G401 (cell line): ENCODE measurements around the gene ERBB3. TPM values are rescaled to one million over a fixed set of nuclear protein-coding genes. Genes with fewer than 3 reads are reported as not detected.

Experiments
- total RNA-seq: library from RNA; depleted of rRNA; stranded (reverse); fragments of >200 nt; shearing (Covaris generic); gene quantifications from 2 replicates; pipeline ENCODE4 v1.2.3, GENCODE V29; 2014; rRNA removed

ERBB3 gene
- total RNA-seq, 1 experiment from 2014 or later: 4.3 TPM

Other genes starting within 250 kb of the ERBB3 start
- gene MMP19, start 237.2 kb upstream of the ERBB3 start, total RNA-seq: 0.98 and 1.8 TPM in 2 replicates
- 93.9 and 119 TPM in 2 replicates for gene PYM1, start 152.3 kb upstream of the ERBB3 start, total RNA-seq
- gene DGKA, start 149.0 kb upstream of the ERBB3 start, total RNA-seq: 3.6 and 9.7 TPM in 2 replicates
- 22.2 and 27.9 TPM in 2 replicates for gene PMEL, start 114.1 kb upstream of the ERBB3 start, total RNA-seq
- 44.7 and 52.3 TPM in 2 replicates for gene CDK2, start 113.3 kb upstream of the ERBB3 start, total RNA-seq
- 16.9 and 22.1 TPM in 2 replicates for gene RAB5B, start 106.1 kb upstream of the ERBB3 start, total RNA-seq
- gene SUOX, start 82.9 kb upstream of the ERBB3 start, total RNA-seq: 39.8 and 50.2 TPM in 2 replicates
- gene IKZF4, start 59.1 kb upstream of the ERBB3 start, total RNA-seq: 0.54 and 4.4 TPM in 2 replicates
- gene RPS26, start 38.2 kb upstream of the ERBB3 start, total RNA-seq: 1,383 and 1,581 TPM in 2 replicates
- gene PA2G4, start 24.4 kb downstream of the ERBB3 start, total RNA-seq: 357 and 451 TPM in 2 replicates
- 3,225 and 5,126 TPM in 2 replicates for gene RPL41, start 36.5 kb downstream of the ERBB3 start, total RNA-seq
- gene ZC3H10, start 38.1 kb downstream of the ERBB3 start, total RNA-seq: 2.9 and 3.3 TPM in 2 replicates
- gene ESYT1, start 48.1 kb downstream of the ERBB3 start, total RNA-seq: 108 and 114 TPM in 2 replicates
- gene MYL6B, start 72.4 kb downstream of the ERBB3 start, total RNA-seq: 115 and 166 TPM in 2 replicates
- 1,669 and 1,953 TPM in 2 replicates for gene MYL6, start 78.2 kb downstream of the ERBB3 start, total RNA-seq
- 10.5 and 18.4 TPM in 2 replicates for gene SMARCC2, start 109.3 kb downstream of the ERBB3 start, total RNA-seq
- 66.6 and 71.6 TPM in 2 replicates for gene RNF41, start 141.8 kb downstream of the ERBB3 start, total RNA-seq
- gene NABP2, start 144.2 kb downstream of the ERBB3 start, total RNA-seq: 20.2 and 33.0 TPM in 2 replicates
- gene SLC39A5, start 149.9 kb downstream of the ERBB3 start, total RNA-seq: not detected in 2 replicates
- 6.2 and 9.0 TPM in 2 replicates for gene ANKRD52, start 178.2 kb downstream of the ERBB3 start, total RNA-seq
- 22.3 and 24.2 TPM in 2 replicates for gene COQ10A, start 186.8 kb downstream of the ERBB3 start, total RNA-seq
- gene CS, start 220.2 kb downstream of the ERBB3 start, total RNA-seq: 56.9 and 64.5 TPM in 2 replicates
- gene CNPY2, start 235.8 kb downstream of the ERBB3 start, total RNA-seq: 153 and 218 TPM in 2 replicates